T-helper 1 cell treated with Interleukin-12 subunit alpha and Interleukin-12 subunit beta and Interleukin-4 antibody, amounts not matched to agents 30 ng/mL and 1 ng/mL, for 36 hours (primary cell): ENCODE results near the gene DNAJB4. TPM values are rescaled to one million over a fixed set of nuclear protein-coding genes. Genes with fewer than 3 reads are reported as not detected.
"Not testable (repeated sequence)": the region's sequence is repeated elsewhere in the genome, so short reads cannot be mapped to it uniquely, and the experiment has no call there.

ENCODE experiments used
- intact Hi-C: fragments of 100-400 bp; cut with micrococcal nuclease; formaldehyde crosslinking; loops from one replicate; pipeline ENCODE4 v1.15.1; 2024
- total RNA-seq: library from RNA; stranded (reverse); gene quantifications from 2 replicates; pipeline ENCODE4 v1.2.3, GENCODE V29; 2022

The DNAJB4 gene
- total RNA-seq, result 8.0 and 9.5 TPM in 2 replicates

GRCh38 chr1:78004719-78005447 is at the start of gene DNAJB4:
DNAJB4 (plus strand) TSS chr1:78004939; CDS start chr1:78005111, 172 bp downstream.
- intact Hi-C loops, result loop anchor here (1.0 to 2.0 kb wide), 11 partner anchors 16 to 1035 kb away; partner anchors contain the start of genes FUBP1, GIPC2, IFI44L and MIGA1

DNA sequence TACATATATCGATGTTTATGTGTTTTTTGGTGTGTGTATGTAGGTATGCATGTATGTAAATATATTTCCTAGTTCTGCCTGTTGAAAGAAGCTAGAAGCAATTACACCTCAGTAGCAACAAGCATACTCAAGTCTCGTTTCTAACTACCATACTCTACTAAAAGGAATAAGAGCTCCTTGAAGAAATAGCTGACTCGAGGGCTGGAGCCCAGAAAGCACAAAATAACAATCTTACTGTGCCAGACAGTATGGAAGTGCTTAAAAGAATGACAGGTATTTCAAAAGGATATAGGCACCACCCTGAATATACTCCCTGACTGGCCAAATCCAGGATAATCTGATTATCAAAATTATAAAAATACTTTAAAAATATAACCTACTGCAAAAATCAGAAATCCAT is 49.0 kb upstream of the DNAJB4 start:
- intact Hi-C loops, result loop anchor here (2.0 kb wide), 1 partner anchor 17 kb away; no protein-coding TSS in a partner anchor

GRCh38 chr1:77956464-77956863 is 48.3 kb upstream of the DNAJB4 start:
- intact Hi-C loops, result loop anchor here (2.0 kb wide), 1 partner anchor 16 kb away; no protein-coding TSS in a partner anchor

DNA sequence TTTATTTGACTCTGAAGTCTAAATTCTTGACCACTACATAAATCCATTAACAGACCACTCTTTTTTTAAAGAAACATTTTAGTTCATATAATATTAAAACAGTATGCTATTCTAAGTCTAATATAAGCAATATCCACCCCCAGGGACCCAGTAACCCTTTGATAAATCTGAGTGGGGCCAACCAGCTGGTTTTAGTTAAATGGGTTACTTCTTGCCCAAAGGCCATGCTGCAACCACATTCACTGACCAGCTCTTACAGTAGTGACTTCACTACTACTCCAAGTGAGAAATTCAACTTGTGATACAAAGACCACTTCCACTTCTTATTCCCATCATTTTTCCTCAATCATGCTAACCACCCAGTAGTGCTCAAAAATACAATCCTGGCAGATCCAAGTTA is 46.3 kb upstream of the DNAJB4 start:
- intact Hi-C loops, result no loop called here

- intact Hi-C loops, result no loop called here
These were observed 45.9 kb upstream of the DNAJB4 start for GRCh38 chr1:77958850-77959249.

GRCh38 chr1:77961392-77961791 is 43.3 kb upstream of the DNAJB4 start:
- intact Hi-C loops, result loop anchor here (1.0 to 5.0 kb wide), 2 partner anchors 10 to 249 kb away; no protein-coding TSS in a partner anchor

DNA sequence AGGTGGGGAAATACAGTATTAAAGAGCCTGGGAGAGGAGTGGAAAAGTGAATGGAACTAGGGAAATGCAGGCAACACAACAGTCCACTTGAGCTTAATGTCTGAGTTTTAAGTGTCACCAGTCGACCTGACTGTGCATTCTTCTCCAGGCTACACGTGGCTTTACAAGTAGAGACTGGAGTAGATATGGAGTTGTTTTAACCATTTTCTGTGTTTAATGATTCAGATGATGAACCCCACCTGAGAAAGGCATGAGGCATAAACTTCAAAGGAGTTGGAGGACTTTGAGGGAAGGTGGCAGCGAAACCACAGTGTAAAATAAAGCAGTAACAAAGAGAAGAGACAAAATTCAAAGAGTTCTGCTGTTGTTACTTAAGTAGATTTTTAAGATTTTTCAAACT is 38.4 kb upstream of the DNAJB4 start:
- intact Hi-C loops, result loop anchor here (2.0 kb wide), 1 partner anchor 19 kb away; no protein-coding TSS in a partner anchor

DNA sequence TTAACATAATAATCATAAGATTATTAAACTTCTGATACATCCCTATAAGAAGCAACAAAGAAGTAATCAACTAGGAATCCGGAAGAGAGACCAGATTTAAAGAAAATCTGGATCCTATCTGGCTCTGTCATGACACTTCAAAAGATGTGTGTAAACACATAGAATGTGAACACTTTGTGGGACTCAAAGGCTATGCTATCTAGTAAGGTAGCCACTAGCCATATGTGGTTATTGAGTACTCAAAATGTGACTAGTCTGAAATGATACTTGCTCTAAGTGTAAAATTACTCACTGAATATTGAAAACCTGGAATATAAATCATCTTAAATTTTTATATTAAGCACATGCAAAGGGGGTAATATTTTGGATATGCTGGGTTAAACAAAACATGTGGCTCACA is 34.5 kb upstream of the DNAJB4 start:
- intact Hi-C loops, result loop anchor here (1.0 to 10.0 kb wide), 2 partner anchors 8 to 535 kb away; no protein-coding TSS in a partner anchor

DNA sequence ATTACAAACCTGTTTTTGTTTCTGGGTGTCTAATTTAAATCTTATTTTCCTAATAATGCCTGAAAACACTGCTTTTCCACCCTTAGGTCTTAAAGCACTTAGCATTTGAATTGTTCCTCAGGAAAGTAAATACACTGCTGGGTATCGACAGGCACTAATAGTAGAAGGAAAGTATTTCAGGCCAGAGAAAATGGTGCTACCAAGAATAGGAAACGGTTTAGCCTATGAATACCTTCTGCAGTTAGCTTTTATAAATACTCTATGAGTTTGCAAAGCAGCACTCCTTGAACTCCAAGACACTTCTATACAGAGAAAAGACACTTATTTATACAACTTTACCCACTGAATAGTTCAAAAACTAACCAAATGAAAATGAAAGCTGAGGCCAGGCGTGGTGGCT is 32.7 kb upstream of the DNAJB4 start:
- intact Hi-C loops, result loop anchor here (2.0 to 10.0 kb wide), 2 partner anchors 15 to 537 kb away; no protein-coding TSS in a partner anchor

GRCh38 chr1:77975386-77975785 is 29.4 kb upstream of the DNAJB4 start:
- intact Hi-C loops, result loop anchor here (10.0 kb wide), 1 partner anchor 541 kb away; no protein-coding TSS in a partner anchor

- intact Hi-C loops, result loop anchor here (10.0 kb wide), 1 partner anchor 541 kb away; no protein-coding TSS in a partner anchor
These were observed 28.8 kb upstream of the DNAJB4 start for GRCh38 chr1:77975907-77976306.

DNA sequence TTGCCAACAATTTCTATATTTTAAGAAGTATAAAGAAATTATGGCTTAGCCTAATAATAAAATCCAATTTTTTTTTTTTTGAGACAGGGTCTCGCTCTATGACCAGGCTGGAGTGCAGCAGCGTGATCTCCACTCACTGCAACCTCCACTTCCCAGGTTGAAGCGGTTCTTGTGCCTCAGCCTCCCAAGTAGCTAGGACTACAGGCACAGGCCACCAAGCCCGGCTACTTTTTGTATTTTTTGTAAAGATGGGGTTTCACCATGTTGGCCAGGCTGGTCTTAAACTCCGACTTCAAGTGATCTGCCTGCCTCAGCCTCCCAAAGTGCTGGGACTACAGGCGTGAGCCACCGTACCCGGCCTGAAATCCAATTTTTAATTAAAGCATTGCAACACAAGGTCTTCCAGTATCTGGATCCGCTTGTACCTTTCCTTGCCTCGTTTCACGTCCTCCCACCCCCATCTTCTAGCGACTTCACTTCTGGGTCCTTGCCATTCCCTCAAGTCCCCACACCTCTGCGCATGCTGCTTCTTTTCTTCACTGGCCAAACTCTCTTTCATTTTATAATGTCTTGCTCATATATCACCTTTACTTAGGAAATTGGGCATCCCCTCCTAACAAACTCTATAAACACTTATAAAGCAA is 28.2 kb upstream of the DNAJB4 start:
- intact Hi-C loops, result loop anchor here (10.0 kb wide), 1 partner anchor 542 kb away; no protein-coding TSS in a partner anchor

DNA sequence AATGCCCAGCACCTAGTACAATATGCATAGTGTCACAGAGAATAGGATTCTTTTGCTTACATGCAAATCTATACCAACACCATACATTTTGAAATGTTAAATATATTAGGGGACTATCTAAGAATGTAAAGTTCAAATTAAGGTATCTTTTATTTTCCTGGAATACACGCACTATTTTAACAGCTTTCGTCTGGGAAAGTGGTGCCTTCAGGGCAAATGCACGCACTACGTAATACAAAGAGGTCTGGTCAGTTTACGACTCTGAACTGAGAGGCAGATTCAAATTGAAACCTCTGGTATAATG is 26.8 kb upstream of the DNAJB4 start:
- intact Hi-C loops, result loop anchor here (1.0 to 10.0 kb wide), 4 partner anchors 8 to 647 kb away; no protein-coding TSS in a partner anchor

DNA sequence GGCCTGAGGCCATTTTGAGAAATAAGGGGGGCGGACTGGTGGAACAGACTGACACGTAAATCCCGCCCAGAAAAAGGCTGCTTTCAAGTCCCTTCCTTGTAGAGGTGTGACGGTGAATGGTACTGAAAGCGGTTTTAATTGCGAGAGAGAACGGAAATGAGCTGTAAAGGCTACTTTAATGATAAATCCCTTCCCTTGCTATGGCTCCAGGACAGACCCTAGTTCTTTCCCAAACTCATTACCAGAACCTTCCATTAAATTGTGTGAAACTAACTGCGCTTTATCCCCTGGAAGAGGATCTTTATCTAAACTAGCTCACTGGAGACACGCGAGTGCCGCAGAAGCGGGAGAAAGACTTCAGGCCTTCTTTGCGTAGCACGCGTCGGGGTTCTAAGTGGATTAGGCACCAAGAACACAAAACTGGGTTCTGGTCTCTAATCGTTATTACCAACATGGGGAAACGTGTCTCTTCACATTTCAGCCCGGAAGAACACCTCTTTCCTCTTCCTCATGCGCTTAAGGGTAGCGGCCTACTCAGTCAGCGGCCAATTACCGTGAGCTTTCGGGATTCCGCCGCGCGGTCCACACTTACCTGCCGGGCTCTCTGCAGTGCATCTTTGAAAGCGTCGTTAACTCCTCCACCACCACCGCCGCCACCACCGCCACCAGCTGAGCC is 26.3 kb upstream of the DNAJB4 start:
- intact Hi-C loops, result loop anchor here (1.0 to 10.0 kb wide), 4 partner anchors 8 to 646 kb away; no protein-coding TSS in a partner anchor

DNA sequence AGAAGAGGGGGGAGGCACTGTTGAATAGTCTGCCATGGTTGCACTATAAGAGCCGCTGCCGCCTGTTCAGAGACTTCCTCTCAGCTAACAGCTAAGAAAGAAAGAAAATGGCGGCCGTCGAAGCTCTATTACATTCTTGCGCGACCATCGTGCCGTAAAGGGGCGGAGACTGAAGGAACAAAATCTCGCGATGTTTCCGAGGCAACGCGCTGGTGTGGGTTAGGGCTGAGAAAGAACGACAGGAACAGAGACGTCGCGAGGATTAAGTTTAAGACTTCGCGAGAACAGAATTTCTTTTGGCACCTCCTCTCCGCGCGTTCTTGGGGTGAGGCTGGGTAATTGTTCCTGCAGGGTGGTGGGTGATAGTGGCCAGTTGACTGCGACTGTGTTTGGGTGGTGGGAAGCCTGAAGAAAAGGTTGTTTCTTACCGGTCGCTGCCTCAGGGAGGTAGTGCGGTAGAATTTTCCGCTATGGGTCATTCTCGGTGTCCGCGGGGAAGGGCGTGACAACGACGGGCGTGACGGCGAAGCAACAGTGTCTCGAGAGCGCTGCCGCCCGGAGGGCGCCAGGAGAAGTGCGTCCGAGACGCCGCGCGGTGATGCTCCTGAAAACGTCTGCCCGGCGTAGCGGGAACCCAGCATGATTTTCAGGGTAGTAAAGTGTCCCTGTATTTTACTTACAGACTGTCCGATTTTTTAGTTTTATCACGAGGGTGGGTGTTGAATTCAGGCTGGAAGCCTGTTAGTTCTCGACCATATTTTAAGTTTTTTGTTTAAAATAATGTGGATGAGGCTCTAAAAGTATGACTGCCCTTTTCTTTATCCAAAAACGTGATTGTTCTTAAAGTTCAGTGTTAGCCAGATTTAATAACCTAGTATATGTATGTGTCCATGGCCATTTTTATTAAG is 25.5 kb upstream of the DNAJB4 start, which contains the start of gene FUBP1:
Gene FUBP1 (minus strand): TSS at position 104 of the 908 bp plus-strand sequence. CDS start 68 bp downstream, at position 36.
- intact Hi-C loops, result loop anchor here (1.0 to 10.0 kb wide), 10 partner anchors 9 to 760 kb away; partner anchors contain the start of genes DNAJB4, IFI44, PIGK and USP33

DNA sequence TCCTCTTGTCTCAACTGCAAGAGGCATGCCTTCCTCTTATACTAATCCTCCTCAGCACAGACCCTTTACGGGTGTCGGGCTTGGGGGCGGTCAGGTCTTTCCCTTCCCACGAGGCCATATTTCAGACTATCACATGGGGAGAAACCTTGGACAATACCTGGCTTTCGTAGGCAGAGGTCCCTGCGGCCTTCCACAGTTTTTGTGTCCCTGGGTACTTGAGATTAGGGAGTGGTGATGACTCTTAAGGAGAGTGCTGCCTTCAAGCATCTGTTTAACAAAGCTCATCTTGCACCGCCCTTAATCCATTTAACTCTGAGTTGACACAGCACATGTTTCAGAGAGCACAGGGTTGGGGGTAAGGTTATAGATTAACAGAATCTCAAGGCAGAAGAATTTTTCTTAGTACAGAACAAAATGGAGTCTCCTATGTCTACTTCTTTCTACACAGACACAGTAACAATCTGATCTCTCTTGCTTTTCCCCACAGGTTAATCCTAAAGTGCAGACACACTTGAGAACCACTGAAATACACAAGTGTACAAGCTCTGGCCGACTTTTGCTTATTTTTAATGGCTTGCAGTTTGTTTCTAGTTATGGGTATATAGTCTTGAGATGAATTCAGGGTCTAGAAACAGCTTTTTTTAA is 21.3 kb upstream of the DNAJB4 start:
- intact Hi-C loops, result not testable (repeated sequence)

DNA sequence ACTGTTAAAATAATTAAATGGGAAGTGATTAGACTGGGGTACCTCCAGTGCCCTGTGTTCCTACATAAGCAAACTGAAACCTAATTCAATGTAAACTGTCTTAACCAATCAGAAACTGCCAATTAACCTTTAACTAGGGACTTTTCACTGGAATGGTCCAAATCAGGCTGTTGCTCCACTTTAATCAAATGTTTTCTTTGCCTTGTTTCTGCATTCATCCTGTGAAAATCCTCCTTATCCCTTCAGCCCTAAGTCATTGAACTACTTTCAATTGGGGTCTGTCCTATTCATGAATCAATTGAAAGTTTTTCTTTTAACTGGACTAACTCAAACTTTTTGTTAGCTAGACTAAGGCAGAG is 20.8 kb upstream of the DNAJB4 start:
- intact Hi-C loops, result no loop called here

DNA sequence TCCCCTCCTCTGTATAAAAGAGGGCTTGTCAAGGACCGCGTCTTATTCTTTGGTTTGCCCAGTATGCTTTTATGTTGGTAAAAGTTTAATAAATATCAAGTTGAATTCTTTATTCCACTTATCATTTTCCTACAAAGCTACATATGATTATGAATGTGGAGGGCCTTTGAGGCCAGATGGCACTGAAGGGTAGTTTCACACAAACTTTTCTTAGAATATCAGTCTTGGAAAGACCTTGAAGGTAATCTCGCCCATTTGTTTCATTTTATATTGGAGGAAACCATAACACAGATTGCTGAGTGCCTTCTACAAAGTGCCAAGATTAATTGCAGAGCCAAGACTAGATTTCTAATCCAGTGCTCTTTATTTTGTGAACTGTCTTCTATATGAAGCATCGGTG is 20.1 kb upstream of the DNAJB4 start:
- intact Hi-C loops, result no loop called here

- intact Hi-C loops, result no loop called here
These were observed 17.9 kb upstream of the DNAJB4 start for GRCh38 chr1:77986810-77987209.

DNA sequence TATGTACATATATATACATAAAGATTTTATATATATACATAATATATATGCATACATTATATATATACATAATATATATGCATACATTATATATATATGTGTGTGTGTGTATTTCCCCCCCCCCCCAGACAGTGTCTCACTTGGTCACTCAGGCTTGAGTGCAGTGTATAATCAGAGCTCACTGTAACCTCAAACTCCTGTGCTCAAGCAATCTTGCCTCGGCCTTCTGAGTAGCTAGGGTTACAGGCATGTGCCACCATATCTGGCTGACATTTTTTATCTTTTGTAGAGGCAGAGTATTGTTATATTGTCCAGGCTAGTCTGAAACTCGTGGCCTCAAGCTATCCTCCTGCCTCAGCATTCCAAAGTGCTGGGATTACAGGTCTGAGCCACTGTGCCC is 16.8 kb upstream of the DNAJB4 start:
- intact Hi-C loops, result no loop called here
